ENCODE data around the gene KRT76. TPM values are rescaled to one million over a fixed set of nuclear protein-coding genes. Genes with fewer than 3 reads are reported as not detected.

Gene KRT76
- polyA plus RNA-seq, 1 donor, result not detected

- DNase-seq (ENCODE audit: low read depth), result no peak
Measured at GRCh38 chr12:52730793-52731192, 46.4 kb downstream of the KRT76 start.

GRCh38 chr12:52730383-52730782 is 46.8 kb downstream of the KRT76 start:
- no peak for DNase-seq (ENCODE audit: low read depth)

GRCh38 chr12:52729147-52729546 is 48.0 kb downstream of the KRT76 start:
- DNase-seq (ENCODE audit: low read depth), result no peak

- DNase-seq (ENCODE audit: low read depth), result no peak
Measured at GRCh38 chr12:52728374-52728773, 48.8 kb downstream of the KRT76 start.

GRCh38 chr12:52727037-52727436 is 50.1 kb downstream of the KRT76 start:
- no peak for DNase-seq (ENCODE audit: low read depth)

GRCh38 chr12:52726451-52726850 is 50.7 kb downstream of the KRT76 start:
- no peak for DNase-seq (ENCODE audit: low read depth)

- DNase-seq (ENCODE audit: low read depth), result no peak
Measured at GRCh38 chr12:52724384-52724783, 52.8 kb downstream of the KRT76 start.

GRCh38 chr12:52722680-52723079 is 54.5 kb downstream of the KRT76 start:
- no peak for DNase-seq (ENCODE audit: low read depth)

GRCh38 chr12:52721838-52722470 is 55.2 kb downstream of the KRT76 start:
- no peak for DNase-seq (ENCODE audit: low read depth)

GRCh38 chr12:52720365-52720886 is 56.7 kb downstream of the KRT76 start:
- no peak for DNase-seq (ENCODE audit: low read depth)

Other genes with a start within 250 kb of the KRT76 start
- gene KRT71, start 224.2 kb downstream of the KRT76 start, polyA plus RNA-seq (ENCODE audit: insufficient read length), result not detected
- not detected for gene KRT74, start 203.5 kb downstream of the KRT76 start, polyA plus RNA-seq (ENCODE audit: insufficient read length)
- 0.08 TPM for gene KRT72, start 175.9 kb downstream of the KRT76 start, polyA plus RNA-seq (ENCODE audit: insufficient read length)
- not detected for gene KRT73, start 158.8 kb downstream of the KRT76 start, polyA plus RNA-seq (ENCODE audit: insufficient read length)
- gene KRT2, start 125.1 kb downstream of the KRT76 start, polyA plus RNA-seq (ENCODE audit: insufficient read length), result not detected
- gene KRT1, start 96.9 kb downstream of the KRT76 start, polyA plus RNA-seq (ENCODE audit: insufficient read length), result 1.0 TPM
- not detected for gene KRT77, start 73.8 kb downstream of the KRT76 start, polyA plus RNA-seq (ENCODE audit: insufficient read length)
- not detected for gene KRT3, start 18.8 kb upstream of the KRT76 start, polyA plus RNA-seq (ENCODE audit: insufficient read length)
- gene KRT4, start 36.8 kb upstream of the KRT76 start, polyA plus RNA-seq (ENCODE audit: insufficient read length), result not detected
- gene KRT79, start 57.0 kb upstream of the KRT76 start, polyA plus RNA-seq (ENCODE audit: insufficient read length), result not detected
- not detected for gene KRT78, start 71.6 kb upstream of the KRT76 start, polyA plus RNA-seq (ENCODE audit: insufficient read length)
- 3.2 TPM for gene KRT8, start 127.7 kb upstream of the KRT76 start, polyA plus RNA-seq (ENCODE audit: insufficient read length)
- gene KRT18, start 171.8 kb upstream of the KRT76 start, polyA plus RNA-seq (ENCODE audit: insufficient read length), result 4.0 TPM
- 449 TPM for gene EIF4B, start 229.1 kb upstream of the KRT76 start, polyA plus RNA-seq (ENCODE audit: insufficient read length)

Data from forelimb muscle (tissue), 1 donor.